H1 (cell line): ENCODE data around the gene DUSP9. TPM values are rescaled to one million over a fixed set of nuclear protein-coding genes. Genes with fewer than 3 reads are reported as not detected.

Source experiments
- CTCF ChIA-PET: fragments of 300-600 bp; sonication (Branson Sonifier 250); formaldehyde crosslinking; loops from one replicate; lab custom pipeline; 2021; ENCODE audit not compliant: partially characterized antibody; lab: Charles Lee
- POLR2A ChIA-PET: fragments of 300-600 bp; sonication (Branson Sonifier 250); formaldehyde crosslinking; loops from one replicate; lab custom pipeline; 2021; ENCODE audit warnings: inconsistent platforms; ENCODE audit not compliant: partially characterized antibody; lab: Charles Lee
- DNase-seq, 2 experiments: peaks; one replicate each; pipeline versions ENCODE4 v3.0.0 to v3.0.0-alpha.2; 2010 to 2022; ENCODE audit warnings: low spot score in 2 of 2, low read depth in 1 of 2, mixed read lengths in 1 of 2
- FAIRE-seq: peaks from 2 replicates; lab custom pipeline; 2011; peaks lifted over from hg19 to GRCh38; lab: Jason Lieb, UNC
- H2AFZ ChIP-seq: 2 replicates; pipeline ENCODE4 v1.8.1; 2012; ENCODE audit warnings: low read length, inconsistent platforms
- H2AK5ac ChIP-seq: 2 replicates; pipeline ENCODE4 v1.6.1; 2013; ENCODE audit warnings: low read depth, low read length
- H2BK120ac ChIP-seq: replicated peaks from 2 replicates; pipeline ENCODE3; 2013; ENCODE audit warnings: low read depth, low read length, inconsistent platforms
- H2BK12ac ChIP-seq: 2 replicates; pipeline ENCODE4 v1.6.1; 2013; ENCODE audit warnings: low read depth, low read length
- H2BK15ac ChIP-seq: 2 replicates; pipeline ENCODE4 v1.6.1; 2013; ENCODE audit warnings: low read length
- H2BK20ac ChIP-seq: 2 replicates; pipeline ENCODE4 v1.6.1; 2013; ENCODE audit warnings: low read length
- H2BK5ac ChIP-seq: 2 replicates; pipeline ENCODE4 v1.6.1; 2013; ENCODE audit warnings: low read depth, low read length
- H3K14ac ChIP-seq: 2 replicates; pipeline ENCODE4 v1.6.1; 2013; ENCODE audit warnings: inconsistent platforms; ENCODE audit not compliant: insufficient read length
- H3K18ac ChIP-seq: 2 replicates; pipeline ENCODE4 v1.6.1; 2013; ENCODE audit warnings: low read length; ENCODE audit errors: extremely low read depth
- H3K23ac ChIP-seq: 2 replicates; pipeline ENCODE4 v1.6.1; 2013; ENCODE audit warnings: inconsistent platforms; ENCODE audit not compliant: insufficient read length
- H3K23me2 ChIP-seq: 2 replicates; pipeline ENCODE4 v1.6.1; 2013; ENCODE audit warnings: low read depth, low read length
- H3K27ac ChIP-seq: 2 replicates; pipeline ENCODE4 v1.6.1; 2011; ENCODE audit warnings: low read depth, low read length, inconsistent platforms
- H3K27me3 ChIP-seq, 4 experiments: replicated peaks in 1 of 4; 1 replicate in 1 of 4; 2 replicates in 3 of 4; pipeline versions ENCODE4 v1.6.1 to v1.8.1; 2011 to 2013; ENCODE audit warnings: low read length in 3 of 4, mild to moderate bottlenecking in 3 of 4, inconsistent platforms in 2 of 4, mixed read lengths in 2 of 4, moderate library complexity in 1 of 4; ENCODE audit not compliant: control insufficient read depth in 3 of 4, insufficient read depth in 3 of 4; ENCODE audit errors: extremely low read depth in 1 of 4
- H3K36me3 ChIP-seq, 4 experiments: 2 replicates each; pipeline versions ENCODE4 v1.6.1 to v1.8.1; 2011 to 2013; ENCODE audit warnings: mild to moderate bottlenecking in 4 of 4, low read length in 3 of 4, moderate library complexity in 2 of 4, control low read depth in 1 of 4, inconsistent platforms in 1 of 4; ENCODE audit not compliant: insufficient read depth in 4 of 4, control insufficient read depth in 2 of 4
- H3K4ac ChIP-seq: replicated peaks from 2 replicates; pipeline ENCODE3; 2013; ENCODE audit warnings: low read length, low read depth, mixed read lengths, inconsistent platforms; ENCODE audit not compliant: insufficient read length
- H3K4me1 ChIP-seq, 4 experiments: replicated peaks in 1 of 4; 1 replicate in 1 of 4; 2 replicates in 3 of 4; pipeline versions ENCODE4 v1.6.1 to v1.8.1; 2011 to 2013; ENCODE audit warnings: low read length in 3 of 4, inconsistent platforms in 2 of 4, mixed read lengths in 1 of 4; ENCODE audit not compliant: insufficient read depth in 4 of 4, control insufficient read depth in 3 of 4
- H3K4me2 ChIP-seq, 2 experiments: 2 replicates each; pipeline versions ENCODE4 v1.6.1 to v1.8.1; 2011 to 2013; ENCODE audit warnings: low read depth in 2 of 2, low read length in 2 of 2, control low read depth in 1 of 2, inconsistent platforms in 1 of 2, mild to moderate bottlenecking in 1 of 2; ENCODE audit not compliant: insufficient read depth in 1 of 2
- H3K4me3 ChIP-seq, 4 experiments: fragments of 200-600, 300-600 bp in 1 of 4; sonication (generic), shearing (Covaris generic), sonication (Bioruptor Twin) in 1 of 4; 2 replicates each; pipeline versions ENCODE4 v1.5.1 to v1.8.1; 2011 to 2016; ENCODE audit warnings: low read length in 4 of 4, low read depth in 3 of 4, control low read depth in 2 of 4, inconsistent platforms in 2 of 4, mild to moderate bottlenecking in 2 of 4, mixed read lengths in 1 of 4, moderate library complexity in 1 of 4; ENCODE audit not compliant: insufficient read depth in 2 of 4; ENCODE audit errors: extremely low read depth in 1 of 4
- H3K56ac ChIP-seq: replicated peaks from 2 replicates; pipeline ENCODE3; 2013; ENCODE audit warnings: low read depth, mild to moderate bottlenecking, mixed read lengths, low read length, inconsistent platforms; ENCODE audit not compliant: insufficient read length
- H3K79me1 ChIP-seq: 2 replicates; pipeline ENCODE4 v1.6.1; 2013; ENCODE audit warnings: low read depth, low read length, control low read depth
- H3K79me2 ChIP-seq, 2 experiments: 2 replicates each; pipeline versions ENCODE4 v1.6.1 to v1.8.1; 2012 to 2013; ENCODE audit warnings: low read length in 2 of 2, mild to moderate bottlenecking in 2 of 2, inconsistent platforms in 1 of 2; ENCODE audit not compliant: insufficient read depth in 2 of 2, control insufficient read depth in 1 of 2
- H3K9ac ChIP-seq, 4 experiments: replicated peaks in 1 of 4; 1 replicate in 1 of 4; 2 replicates in 3 of 4; pipeline versions ENCODE4 v1.6.1 to v1.8.1; 2011 to 2013; ENCODE audit warnings: low read depth in 3 of 4, low read length in 3 of 4, control low read depth in 2 of 4, mild to moderate bottlenecking in 2 of 4, moderate library complexity in 2 of 4, inconsistent platforms in 1 of 4; ENCODE audit errors: extremely low read depth in 1 of 4
- H3K9me3 ChIP-seq, 2 experiments: 2 replicates each; pipeline versions ENCODE4 v1.6.1 to v1.8.1; 2012 to 2013; ENCODE audit warnings: mild to moderate bottlenecking in 2 of 2, moderate library complexity in 2 of 2, control low read depth in 1 of 2, inconsistent platforms in 1 of 2, low read depth in 1 of 2, low read length in 1 of 2, mixed read lengths in 1 of 2; ENCODE audit not compliant: insufficient read depth in 2 of 2
- H4K20me1 ChIP-seq, 2 experiments: replicated peaks in 1 of 2; 2 replicates each; pipeline versions ENCODE3 to v1.8.1; 2011 to 2013; ENCODE audit warnings: inconsistent platforms in 2 of 2, low read length in 2 of 2, mild to moderate bottlenecking in 1 of 2; ENCODE audit not compliant: insufficient read depth in 2 of 2, control insufficient read depth in 1 of 2
- H4K5ac ChIP-seq: 2 replicates; pipeline ENCODE4 v1.6.1; 2013; ENCODE audit warnings: low read length, low read depth, mixed read lengths, inconsistent platforms; ENCODE audit not compliant: insufficient read length
- H4K8ac ChIP-seq: 2 replicates; pipeline ENCODE4 v1.8.0; 2013; ENCODE audit warnings: mild to moderate bottlenecking, moderate library complexity, low read length, inconsistent platforms; ENCODE audit not compliant: insufficient read depth; ENCODE audit errors: extremely low read depth
- H4K91ac ChIP-seq: replicated peaks from 2 replicates; pipeline ENCODE3; 2013; ENCODE audit warnings: low read length, mixed read lengths, inconsistent platforms; ENCODE audit not compliant: insufficient read length
- TAF1 ChIP-seq: IDR thresholded peaks from 2 replicates; pipeline ENCODE4 v1.6.1; 2011; ENCODE audit warnings: mild to moderate bottlenecking, low read depth, low read length
- WGBS, 2 experiments: shearing (Covaris generic) in 1 of 2; methylation state at CpG; one replicate each; pipeline versions ENCODE4 v1.1.6 to v1.1.7; 2013 to 2015; ENCODE audit warnings: low lambda C conversion rate in 2 of 2, mixed read lengths in 2 of 2, inconsistent platforms in 1 of 2, low coverage in 1 of 2, missing lambda C conversion rate in 1 of 2; ENCODE audit not compliant: insufficient replicate concordance in 2 of 2, insufficient coverage in 1 of 2, insufficient read length in 1 of 2; ENCODE audit errors: extremely low coverage in 1 of 2, missing lambda C conversion rate in 1 of 2; 5-methylcytosine and 5-hydroxymethylcytosine counted together
- polyA plus RNA-seq, 7 experiments: library from polyadenylated mRNA; depleted of rRNA in 3 of 7; stranded (reverse) in 5 of 7; unstranded in 2 of 7; fragments of >200 nt in 5 of 7; fragments of 200-250 nt in 2 of 7; gene quantifications; 1 replicate in 5 of 7; 2 replicates in 1 of 7; 4 replicates in 1 of 7; pipeline versions ENCODE4 v1.2.1 to v1.2.3, GENCODE V29; 2011 to 2013; ENCODE audit warnings: missing spikeins in 2 of 7, mixed read lengths in 2 of 7
- total RNA-seq: library from RNA; stranded (reverse); fragmentation: NEBNext Ultra II Directional; extraction: Animal tissue kit (Norgen Biotek cat#: 25700); gene quantifications from 2 replicates; pipeline ENCODE4 v1.2.1, GENCODE V29; 2021

DUSP9 gene
- total and polyA plus RNA-seq, 2 of the 8 experiments (the other 6 are each of a cell fraction or from before 2014, with no cell fraction given) = 0.80 to 1.1 TPM

GRCh38 chrX:153688071-153688470, 41.1 kb downstream of the DUSP9 start:
- H3K79me1 ChIP-seq = no peaks in the 10 kb centered on the region; the same call in 1 of the 2 replicates
- H3K4me2 ChIP-seq = no peak overlapping the region; a peak in 1 of 4 replicates
- no peak overlapping the region for H3K4ac ChIP-seq
- H3K23me2 ChIP-seq = no peaks in the 10 kb centered on the region
- H3K23ac ChIP-seq = no peak overlapping the region
- no peak overlapping the region for H3K56ac ChIP-seq
- no peak overlapping the region for H2BK15ac ChIP-seq
- peaks cover 0 to 23% (median 0%) of the 10 kb centered on the region in 4 experiments; a peak in 3 of 8 replicates for H3K36me3 ChIP-seq
- H3K18ac ChIP-seq = no peak overlapping the region
- no peak for TF ChIP-seq TAF1
- H2BK20ac ChIP-seq = no peak overlapping the region
- no peak overlapping the region for H3K14ac ChIP-seq
- H3K79me2 ChIP-seq = peaks cover 0 to 13% of the 10 kb centered on the region in 2 experiments; a peak in 3 of 4 replicates
- no peak overlapping the region for H3K27ac ChIP-seq
- H4K5ac ChIP-seq = no peak overlapping the region
- no peak for DNase-seq
- H3K9me3 ChIP-seq = peaks cover 4 to 5% of the 10 kb centered on the region in 2 experiments; a peak in 2 of 4 replicates
- no peak overlapping the region for H2BK12ac ChIP-seq
- H3K9ac ChIP-seq = peak overlapping the region in 1 of 4 experiments; percentile 41; a peak in 1 of 7 replicates
- FAIRE-seq = no peak
- peaks cover 0 to 27% (median 11%) of the 10 kb centered on the region in 4 experiments; a peak in 6 of 7 replicates for H3K4me1 ChIP-seq
- peak overlapping the region in 1 of 4 experiments; percentile 58; a peak in 1 of 8 replicates for H3K4me3 ChIP-seq
- POLR2A ChIA-PET = interaction anchor here (2.1 kb wide), 1 partner anchor 18 kb away, joined by 6 read pairs; no protein-coding TSS in a partner anchor
- H3K27me3 ChIP-seq = no peaks in the 10 kb centered on the region
- H4K8ac ChIP-seq = no peak overlapping the region
- H2BK120ac ChIP-seq = no peak overlapping the region
- no peak overlapping the region for H4K91ac ChIP-seq
- peaks cover 2 to 3% of the 10 kb centered on the region in 2 experiments for H4K20me1 ChIP-seq
- CTCF ChIA-PET = interaction anchor here (0.9 to 2.1 kb wide), 5 partner anchors 8 to 148 kb away, joined by 3 to 10 read pairs (median 5); no protein-coding TSS in a partner anchor
- no CpG with 5 or more reads among the region's 69 CpGs for WGBS, 2 experiments
- no peak overlapping the region for H2BK5ac ChIP-seq
- no peak overlapping the region for H2AFZ ChIP-seq
- no peak overlapping the region for H2AK5ac ChIP-seq
